Osteoblast (primary cell): ENCODE measurements around the gene INCA1. TPM values are rescaled to one million over a fixed set of nuclear protein-coding genes. Genes with fewer than 3 reads are reported as not detected.
A peak's percentile ranks its signal among the peaks of the same experiment; 100 is the strongest.

Source experiments
- DNase-seq: peaks from one replicate; pipeline ENCODE4 v3.0.0; 2011; ENCODE audit warnings: low spot score, mixed read lengths; ENCODE audit not compliant: insufficient read length; ENCODE audit errors: missing footprints
- H2AFZ ChIP-seq: 2 replicates; pipeline ENCODE4 v1.6.0; 2011; ENCODE audit warnings: mild to moderate bottlenecking, low read length
- H3K27ac ChIP-seq: 2 replicates; pipeline ENCODE4 v1.5.1; 2011; ENCODE audit warnings: mild to moderate bottlenecking, low read depth, low read length, moderate library complexity
- H3K27me3 ChIP-seq: 2 replicates; pipeline ENCODE4 v1.6.0; 2012; ENCODE audit warnings: mild to moderate bottlenecking, control low read depth, inconsistent platforms, low read length, moderate library complexity; ENCODE audit not compliant: insufficient read depth
- H3K36me3 ChIP-seq: 2 replicates; pipeline ENCODE4 v1.5.1; 2011; ENCODE audit warnings: mild to moderate bottlenecking, low read length, control low read depth, moderate library complexity; ENCODE audit not compliant: insufficient read depth
- H3K4me1 ChIP-seq: 2 replicates; pipeline ENCODE4 v1.5.1; 2011; ENCODE audit warnings: mild to moderate bottlenecking, low read length, control low read depth, moderate library complexity; ENCODE audit not compliant: insufficient read depth
- H3K4me2 ChIP-seq: 2 replicates; pipeline ENCODE4 v1.6.0; 2011; ENCODE audit warnings: mild to moderate bottlenecking, low read length; ENCODE audit not compliant: insufficient read depth
- H3K4me3 ChIP-seq: fragments of 200-600 bp; sonication (generic); 3 replicates; pipeline ENCODE4 v1.5.1; 2012; ENCODE audit warnings: mild to moderate bottlenecking, low read length, inconsistent platforms; ENCODE audit not compliant: insufficient read depth
- H3K79me2 ChIP-seq: 2 replicates; pipeline ENCODE4 v1.6.0; 2012; ENCODE audit warnings: mild to moderate bottlenecking, low read length, control low read depth, inconsistent platforms; ENCODE audit not compliant: insufficient read depth
- H3K9me3 ChIP-seq: 2 replicates; pipeline ENCODE4 v1.5.1; 2011; ENCODE audit warnings: low read depth, low read length, control low read depth
- H4K20me1 ChIP-seq: 2 replicates; pipeline ENCODE4 v1.6.0; 2012; ENCODE audit warnings: mild to moderate bottlenecking, low read length, control low read depth; ENCODE audit not compliant: insufficient read depth
- total RNA-seq: library from RNA; depleted of rRNA; stranded (reverse); fragments of >200 nt; gene quantifications from 2 replicates; pipeline ENCODE4 v1.2.3, GENCODE V29; 2012
- TF ChIP-seq, protein P1 (sequence below): IDR thresholded peaks from 2 replicates; pipeline ENCODE4 v1.5.1; 2011; ENCODE audit warnings: mild to moderate bottlenecking, low read depth, low read length, moderate library complexity; ENCODE audit errors: extremely low read depth

INCA1 gene
- 0.29 and 0.36 TPM in 2 replicates for total RNA-seq

- DNase-seq = peak; percentile 100
- TF ChIP-seq, protein P1, sequence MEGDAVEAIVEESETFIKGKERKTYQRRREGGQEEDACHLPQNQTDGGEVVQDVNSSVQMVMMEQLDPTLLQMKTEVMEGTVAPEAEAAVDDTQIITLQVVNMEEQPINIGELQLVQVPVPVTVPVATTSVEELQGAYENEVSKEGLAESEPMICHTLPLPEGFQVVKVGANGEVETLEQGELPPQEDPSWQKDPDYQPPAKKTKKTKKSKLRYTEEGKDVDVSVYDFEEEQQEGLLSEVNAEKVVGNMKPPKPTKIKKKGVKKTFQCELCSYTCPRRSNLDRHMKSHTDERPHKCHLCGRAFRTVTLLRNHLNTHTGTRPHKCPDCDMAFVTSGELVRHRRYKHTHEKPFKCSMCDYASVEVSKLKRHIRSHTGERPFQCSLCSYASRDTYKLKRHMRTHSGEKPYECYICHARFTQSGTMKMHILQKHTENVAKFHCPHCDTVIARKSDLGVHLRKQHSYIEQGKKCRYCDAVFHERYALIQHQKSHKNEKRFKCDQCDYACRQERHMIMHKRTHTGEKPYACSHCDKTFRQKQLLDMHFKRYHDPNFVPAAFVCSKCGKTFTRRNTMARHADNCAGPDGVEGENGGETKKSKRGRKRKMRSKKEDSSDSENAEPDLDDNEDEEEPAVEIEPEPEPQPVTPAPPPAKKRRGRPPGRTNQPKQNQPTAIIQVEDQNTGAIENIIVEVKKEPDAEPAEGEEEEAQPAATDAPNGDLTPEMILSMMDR = no peak
- Histone ChIP-seq H3K4me1 (peaks cover 24% of the 10 kb centered on the region), H3K4me3 (peak within 1 kb of the TSS; percentile 96), H2AFZ (peak within 1 kb of the TSS; percentile 89), H3K27ac (peak within 1 kb of the TSS; percentile 61), H3K36me3 (peaks cover 18% of the 10 kb centered on the region), H3K27me3 (no peaks in the 10 kb centered on the region), H4K20me1 (peaks cover 24% of the 10 kb centered on the region), H3K79me2 (peaks cover 31% of the 10 kb centered on the region), H3K4me2 (peak within 1 kb of the TSS; percentile 94), H3K9me3 (no peaks in the 10 kb centered on the region)
Measured at GRCh38 chr17:4997302-4998026, at the start of gene INCA1, which contains the start of gene KIF1C. TSS of gene INCA1 (minus strand) at chr17:4997522. CDS start at chr17:4994437, 3,085 bp downstream. TSS of gene KIF1C (plus strand) at chr17:4997950. CDS start at chr17:5000247, 2,297 bp downstream.

GRCh38 chr17:5045496-5045895 lies 48.2 kb upstream of the INCA1 start:
- H2AFZ ChIP-seq = no peak overlapping the region
- no peak overlapping the region for H3K4me3 ChIP-seq
- H3K79me2 ChIP-seq = no peaks in the 10 kb centered on the region
- no peaks in the 10 kb centered on the region for H3K36me3 ChIP-seq
- H3K27me3 ChIP-seq = no peaks in the 10 kb centered on the region
- no peak for DNase-seq
- H3K27ac ChIP-seq = no peak overlapping the region
- no peaks in the 10 kb centered on the region for H4K20me1 ChIP-seq
- no peaks in the 10 kb centered on the region for H3K4me1 ChIP-seq
- H3K9me3 ChIP-seq = no peaks in the 10 kb centered on the region
- H3K4me2 ChIP-seq = no peak overlapping the region
- TF ChIP-seq, protein P1 = no peak

- Histone ChIP-seq H3K27me3 (no peaks in the 10 kb centered on the region), H3K27ac (no peak overlapping the region), H4K20me1 (no peaks in the 10 kb centered on the region), H2AFZ (no peak overlapping the region), H3K4me2 (no peak overlapping the region), H3K9me3 (no peaks in the 10 kb centered on the region), H3K4me3 (no peak overlapping the region), H3K4me1 (no peaks in the 10 kb centered on the region), H3K36me3 (no peaks in the 10 kb centered on the region), H3K79me2 (no peaks in the 10 kb centered on the region)
- DNase-seq = no peak
- TF ChIP-seq, protein P1 = no peak
Measured at GRCh38 chr17:5044630-5045029, 47.3 kb upstream of the INCA1 start.

DNA sequence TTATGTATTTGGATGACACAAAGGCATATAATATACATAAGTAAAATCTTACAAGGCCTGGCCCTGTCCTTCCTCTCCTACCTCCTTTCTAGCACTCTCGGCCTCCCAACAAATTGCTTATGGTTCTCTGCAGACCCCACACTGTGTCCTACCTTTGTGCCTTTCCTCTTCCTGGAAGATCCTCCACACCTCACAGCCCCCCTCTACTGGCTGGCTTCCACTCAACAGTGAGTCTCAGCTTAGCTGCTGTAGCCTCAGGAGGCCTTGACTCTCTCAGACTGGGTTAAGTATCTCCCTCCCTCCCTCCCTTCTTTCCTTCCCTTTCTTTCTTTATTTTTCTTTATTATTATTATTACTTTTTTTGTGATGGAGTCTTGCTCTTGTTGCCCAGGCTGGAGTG lies 46.2 kb upstream of the INCA1 start:
- no peak overlapping the region for H3K4me3 ChIP-seq
- H3K36me3 ChIP-seq = no peaks in the 10 kb centered on the region
- DNase-seq = no peak

More for the DNA sequence above, 46.2 kb upstream of the INCA1 start:
- Histone ChIP-seq H2AFZ (no peak overlapping the region), H3K79me2 (no peaks in the 10 kb centered on the region), H3K27ac (no peak overlapping the region), H3K9me3 (no peaks in the 10 kb centered on the region), H3K4me1 (no peaks in the 10 kb centered on the region), H3K27me3 (no peaks in the 10 kb centered on the region), H4K20me1 (no peaks in the 10 kb centered on the region), H3K4me2 (no peak overlapping the region)
- TF ChIP-seq, protein P1 = no peak
